ENCODE data around the gene PLAC8L1. TPM values are rescaled to one million over a fixed set of nuclear protein-coding genes. Genes with fewer than 3 reads are reported as not detected.
A peak's percentile ranks its signal among the peaks of the same experiment; 100 is the strongest.

PLAC8L1 gene
- total and polyA plus RNA-seq, 2 of the 8 experiments (the other 6 are each of a cell fraction or from before 2014, with no cell fraction given), result 0.42 TPM; not detected in 1

GRCh38 chr5:146130440-146131045 lies 25.2 kb upstream of the PLAC8L1 start:
- Histone ChIP-seq H3K4me3 (ENCODE audit: extremely low read depth in 1 of 4, insufficient read depth in 2 of 4, low read depth in 3 of 4, low read length in 4 of 4) (no peak overlapping the region), H2AFZ (ENCODE audit: low read length) (no peak overlapping the region), H3K4me2 (ENCODE audit: insufficient read depth in 1 of 2, low read depth in 2 of 2, low read length in 2 of 2) (no peak overlapping the region), H3K27ac (ENCODE audit: low read depth, low read length) (no peak overlapping the region), H2AK5ac (ENCODE audit: low read depth, low read length) (no peak overlapping the region), H3K23ac (ENCODE audit: insufficient read length) (no peak overlapping the region), H3K36me3 (ENCODE audit: control insufficient read depth in 2 of 4, insufficient read depth in 4 of 4, low read length in 3 of 4) (peaks cover 30 to 95% (median 67%) of the 10 kb centered on the region in 4 experiments), H4K20me1 (replicated peaks in 1 of 2; ENCODE audit: control insufficient read depth in 1 of 2, insufficient read depth in 2 of 2, low read length in 2 of 2) (peaks cover 0 to 4% of the 10 kb centered on the region in 2 experiments), H3K14ac (ENCODE audit: insufficient read length) (no peak overlapping the region), H3K56ac (replicated peaks; ENCODE audit: insufficient read length, low read depth, low read length) (no peak overlapping the region), H2BK12ac (ENCODE audit: low read depth, low read length) (no peak overlapping the region), H3K23me2 (ENCODE audit: low read depth, low read length) (no peaks in the 10 kb centered on the region), H3K9me3 (ENCODE audit: insufficient read depth in 2 of 2, low read depth in 1 of 2, low read length in 1 of 2) (no peaks in the 10 kb centered on the region), H4K91ac (replicated peaks; ENCODE audit: insufficient read length, low read length) (no peak overlapping the region), H3K9ac (replicated peaks in 1 of 4; ENCODE audit: extremely low read depth in 1 of 4, low read depth in 3 of 4, low read length in 3 of 4) (no peak overlapping the region), H2BK5ac (ENCODE audit: low read depth, low read length) (no peak overlapping the region), H4K8ac (ENCODE audit: extremely low read depth, insufficient read depth, low read length) (no peak overlapping the region), H3K18ac (ENCODE audit: extremely low read depth, low read length) (no peak overlapping the region), H3K4ac (replicated peaks; ENCODE audit: insufficient read length, low read depth, low read length) (no peak overlapping the region), H3K79me1 (ENCODE audit: low read depth, low read length) (no peaks in the 10 kb centered on the region), H2BK20ac (ENCODE audit: low read length) (no peak overlapping the region), H3K27me3 (replicated peaks in 1 of 4; ENCODE audit: control insufficient read depth in 3 of 4, extremely low read depth in 1 of 4, insufficient read depth in 3 of 4, low read length in 3 of 4) (no peaks in the 10 kb centered on the region), H4K5ac (ENCODE audit: insufficient read length, low read depth, low read length) (no peak overlapping the region), H3K79me2 (ENCODE audit: control insufficient read depth in 1 of 2, insufficient read depth in 2 of 2, low read length in 2 of 2) (no peaks in the 10 kb centered on the region), H2BK120ac (replicated peaks; ENCODE audit: low read depth, low read length) (no peak overlapping the region), H2BK15ac (ENCODE audit: low read length) (no peak overlapping the region), H3K4me1 (replicated peaks in 1 of 4; ENCODE audit: control insufficient read depth in 3 of 4, insufficient read depth in 4 of 4, low read length in 3 of 4) (no peaks in the 10 kb centered on the region)
- ChIA-PET POLR2A (ENCODE audit: partially characterized antibody) (interaction anchor here (1.0 to 1.4 kb wide), 5 partner anchors 11 to 73 kb away, joined by 3 to 4 read pairs (median 3); no protein-coding TSS in a partner anchor), CTCF (ENCODE audit: partially characterized antibody) (interaction anchor here (0.6 to 2.4 kb wide), 27 partner anchors 9 to 466 kb away, joined by 3 to 13 read pairs (median 4); no protein-coding TSS in a partner anchor)
- no peak for DNase-seq (ENCODE audit: low read depth in 1 of 2, low spot score in 2 of 2)
- TF ChIP-seq CTCF (IDR thresholded peaks at IDR 0.05; ENCODE audit: control extremely low read depth in 1 of 3, insufficient read depth in 1 of 3, low read depth in 1 of 3, low read length in 3 of 3) (peak in 2 of 3 experiments; percentile 25 to 61; a peak in 2 of 4 replicates), RAD21 (IDR thresholded peaks at IDR 0.05 in 1 of 2, conservative IDR thresholded peaks at IDR 0.05 in 1 of 2; ENCODE audit: low read depth in 2 of 2, low read length in 2 of 2) (peak; percentile 56 to 58), CEBPB (IDR thresholded peaks at IDR 0.05; ENCODE audit: low read depth, low read length) (peak; percentile 62; the same call in 1 of the 2 replicates), KDM5A (IDR thresholded peaks at IDR 0.05; ENCODE audit: low read length) (no peak)
- FAIRE-seq, result peak; percentile 81
- WGBS, 2 experiments (ENCODE audit: extremely low coverage in 1 of 2, insufficient coverage in 1 of 2, insufficient read length in 1 of 2, insufficient replicate concordance in 2 of 2, low coverage in 1 of 2, low lambda C conversion rate in 2 of 2, missing lambda C conversion rate in 1 of 2), result 73% methylated on average over 3 of the region's 3 CpGs; no CpG with 5 or more reads in 1 of the 2 experiments

Data from H1 (cell line).